Trophoblast cell (in vitro differentiated cells and primary cell): ENCODE data around the gene PPFIBP2.

Experiments used
- DNase-seq, 2 donors: peaks; one replicate each; pipeline ENCODE4 v3.0.0-alpha.2; 2016
- H2AFZ ChIP-seq: 2 replicates; pipeline ENCODE4 v1.6.1; 2013; ENCODE audit warnings: low read length, moderate library complexity, mild to moderate bottlenecking; ENCODE audit not compliant: insufficient read depth, poor library complexity
- H2AK5ac ChIP-seq: 2 replicates; pipeline ENCODE4 v1.6.1; 2013; ENCODE audit warnings: mild to moderate bottlenecking, low read length
- H2BK120ac ChIP-seq: 2 replicates; pipeline ENCODE4 v1.6.1; 2013; ENCODE audit warnings: low read length, mild to moderate bottlenecking, moderate library complexity; ENCODE audit not compliant: insufficient read depth, poor library complexity
- H2BK12ac ChIP-seq: 2 replicates; pipeline ENCODE4 v1.6.1; 2013; ENCODE audit warnings: mild to moderate bottlenecking, low read length, moderate library complexity
- H2BK5ac ChIP-seq: 2 replicates; pipeline ENCODE4 v1.6.1; 2013; ENCODE audit warnings: low read length, low read depth, moderate library complexity, mild to moderate bottlenecking; ENCODE audit not compliant: poor library complexity
- H3K14ac ChIP-seq: 2 replicates; pipeline ENCODE4 v1.6.1; 2013; ENCODE audit warnings: mild to moderate bottlenecking, low read length
- H3K18ac ChIP-seq: 2 replicates; pipeline ENCODE4 v1.6.1; 2013; ENCODE audit warnings: mild to moderate bottlenecking, low read length
- H3K23ac ChIP-seq: 2 replicates; pipeline ENCODE4 v1.6.1; 2013; ENCODE audit warnings: low read length
- H3K27ac ChIP-seq: 2 replicates; pipeline ENCODE4 v1.5.1; 2013; ENCODE audit warnings: low read depth, mild to moderate bottlenecking, inconsistent platforms, low read length, moderate library complexity
- H3K27me3 ChIP-seq: 2 replicates; pipeline ENCODE4 v1.6.1; 2013; ENCODE audit warnings: inconsistent platforms, mild to moderate bottlenecking, low read length, moderate library complexity; ENCODE audit not compliant: insufficient read depth
- H3K36me3 ChIP-seq, 2 experiments: 1 replicate in 1 of 2; 2 replicates in 1 of 2; pipeline ENCODE4 v1.6.1; 2013; ENCODE audit warnings: low read length in 2 of 2, mild to moderate bottlenecking in 2 of 2, moderate library complexity in 1 of 2; ENCODE audit not compliant: insufficient read depth in 2 of 2, control insufficient read depth in 1 of 2
- H3K4ac ChIP-seq: 2 replicates; pipeline ENCODE4 v1.6.1; 2013; ENCODE audit warnings: low read depth, mild to moderate bottlenecking, low read length, moderate library complexity
- H3K4me1 ChIP-seq, 2 experiments: 1 replicate in 1 of 2; 2 replicates in 1 of 2; pipeline ENCODE4 v1.6.1; 2013; ENCODE audit warnings: low read length in 2 of 2, mild to moderate bottlenecking in 2 of 2, moderate library complexity in 1 of 2; ENCODE audit not compliant: insufficient read depth in 2 of 2, control insufficient read depth in 1 of 2
- H3K4me2 ChIP-seq: 2 replicates; pipeline ENCODE4 v1.6.1; 2013; ENCODE audit warnings: inconsistent platforms, mild to moderate bottlenecking, low read length, moderate library complexity
- H3K4me3 ChIP-seq: 2 replicates; pipeline ENCODE4 v1.5.1; 2013; ENCODE audit warnings: mild to moderate bottlenecking, low read depth, low read length, inconsistent platforms
- H3K79me1 ChIP-seq: one replicate; pipeline ENCODE4 v1.6.1; 2013; ENCODE audit warnings: low read length
- H3K79me2 ChIP-seq: 2 replicates; pipeline ENCODE4 v1.6.1; 2013; ENCODE audit warnings: low read length, mild to moderate bottlenecking; ENCODE audit not compliant: control insufficient read depth, insufficient read depth, poor library complexity
- H3K9ac ChIP-seq: 2 replicates; pipeline ENCODE4 v1.6.1; 2013; ENCODE audit warnings: mild to moderate bottlenecking, low read length
- H3K9me3 ChIP-seq: 2 replicates; pipeline ENCODE4 v1.6.1; 2013; ENCODE audit warnings: low read depth, mild to moderate bottlenecking, control low read depth, inconsistent platforms, low read length; ENCODE audit not compliant: insufficient read depth
- H4K12ac ChIP-seq: 2 replicates; pipeline ENCODE4 v1.6.1; 2013; ENCODE audit warnings: low read depth, mild to moderate bottlenecking, low read length, moderate library complexity
- H4K8ac ChIP-seq: 2 replicates; pipeline ENCODE4 v1.6.1; 2013; ENCODE audit warnings: low read depth, mild to moderate bottlenecking, low read length, moderate library complexity
- H4K91ac ChIP-seq: one replicate; pipeline ENCODE4 v1.6.1; 2013; ENCODE audit warnings: low read depth, mild to moderate bottlenecking, low read length, moderate library complexity
- WGBS: extraction: QIAGEN DNeasy Blood & Tissue Kit; methylation state at CpG from one replicate; pipeline ENCODE4 v1.1.7; 2013; ENCODE audit warnings: missing lambda C conversion rate; ENCODE audit not compliant: insufficient read length, insufficient coverage; ENCODE audit errors: extremely low coverage; 5-methylcytosine and 5-hydroxymethylcytosine counted together

The PPFIBP2 gene

GRCh38 chr11:7549681-7550080 is 35.9 kb downstream of the PPFIBP2 start:
- Histone ChIP-seq H4K91ac (no peak overlapping the region), H3K27ac (no peak overlapping the region), H3K18ac (no peak overlapping the region), H3K14ac (no peak overlapping the region), H3K4me2 (no peak overlapping the region), H2BK12ac (no peak overlapping the region), H3K4ac (no peak overlapping the region), H2BK120ac (no peak overlapping the region), H3K79me1 (peaks cover 1% of the 10 kb centered on the region), H3K79me2 (no peaks in the 10 kb centered on the region), H2AFZ (no peak overlapping the region), H2AK5ac (no peak overlapping the region), H3K36me3 (no peaks in the 10 kb centered on the region), H3K4me1 (peaks cover 2 to 10% of the 10 kb centered on the region in 2 experiments), H3K9ac (no peak overlapping the region), H3K23ac (no peak overlapping the region), H3K9me3 (no peaks in the 10 kb centered on the region), H2BK5ac (no peak overlapping the region), H3K4me3 (no peak overlapping the region), H4K8ac (no peak overlapping the region), H4K12ac (no peak overlapping the region), H3K27me3 (no peaks in the 10 kb centered on the region)
- no peak for DNase-seq
- no CpG with 5 or more reads among the region's 4 CpGs for WGBS

GRCh38 chr11:7551571-7551970 is 37.8 kb downstream of the PPFIBP2 start:
- Histone ChIP-seq H3K18ac (no peak overlapping the region), H3K23ac (no peak overlapping the region), H4K8ac (no peak overlapping the region), H2AFZ (no peak overlapping the region), H3K4me1 (peaks cover 4 to 14% of the 10 kb centered on the region in 2 experiments), H2AK5ac (no peak overlapping the region), H3K9ac (no peak overlapping the region), H4K91ac (no peak overlapping the region), H2BK12ac (no peak overlapping the region), H3K79me1 (no peaks in the 10 kb centered on the region), H3K4ac (no peak overlapping the region), H3K27ac (peak overlapping the region; percentile 33), H3K4me2 (no peak overlapping the region), H2BK5ac (no peak overlapping the region), H3K36me3 (no peaks in the 10 kb centered on the region), H3K9me3 (no peaks in the 10 kb centered on the region), H3K27me3 (no peaks in the 10 kb centered on the region), H3K79me2 (no peaks in the 10 kb centered on the region), H4K12ac (no peak overlapping the region), H2BK120ac (no peak overlapping the region), H3K4me3 (no peak overlapping the region), H3K14ac (no peak overlapping the region)
- WGBS, result no CpG with 5 or more reads among the region's 1 CpG
- peak; percentile 75 to 97 for DNase-seq

- peak in 1 of 2 donors; percentile 44 for DNase-seq
- Histone ChIP-seq H3K4ac (no peak overlapping the region), H3K79me1 (no peaks in the 10 kb centered on the region), H3K79me2 (no peaks in the 10 kb centered on the region), H2AFZ (no peak overlapping the region), H3K9ac (no peak overlapping the region), H4K12ac (no peak overlapping the region), H2AK5ac (no peak overlapping the region), H2BK120ac (no peak overlapping the region), H4K8ac (no peak overlapping the region), H3K4me3 (no peak overlapping the region), H3K27me3 (no peaks in the 10 kb centered on the region), H3K4me1 (peaks cover 4 to 14% of the 10 kb centered on the region in 2 experiments), H3K18ac (no peak overlapping the region), H2BK5ac (no peak overlapping the region), H3K14ac (no peak overlapping the region), H3K9me3 (no peaks in the 10 kb centered on the region), H2BK12ac (no peak overlapping the region), H4K91ac (no peak overlapping the region), H3K23ac (no peak overlapping the region), H3K27ac (no peak overlapping the region), H3K4me2 (no peak overlapping the region), H3K36me3 (no peaks in the 10 kb centered on the region)
- WGBS, result no CpG with 5 or more reads among the region's 4 CpGs
Observed at GRCh38 chr11:7552666-7553065, 38.9 kb downstream of the PPFIBP2 start.

GRCh38 chr11:7555052-7555699 is 41.4 kb downstream of the PPFIBP2 start:
- Histone ChIP-seq H2BK5ac (no peak overlapping the region), H3K14ac (no peak overlapping the region), H4K12ac (no peak overlapping the region), H3K4ac (no peak overlapping the region), H3K36me3 (no peaks in the 10 kb centered on the region), H3K18ac (no peak overlapping the region), H3K79me2 (no peaks in the 10 kb centered on the region), H3K4me3 (no peak overlapping the region), H3K9me3 (no peaks in the 10 kb centered on the region), H2BK12ac (no peak overlapping the region), H3K4me1 (peaks cover 2 to 11% of the 10 kb centered on the region in 2 experiments), H3K23ac (no peak overlapping the region), H3K9ac (no peak overlapping the region), H3K27ac (peak overlapping the region; percentile 38), H3K79me1 (no peaks in the 10 kb centered on the region), H3K27me3 (no peaks in the 10 kb centered on the region), H2AFZ (no peak overlapping the region), H4K8ac (no peak overlapping the region), H2BK120ac (no peak overlapping the region), H2AK5ac (no peak overlapping the region), H3K4me2 (no peak overlapping the region), H4K91ac (no peak overlapping the region)
- no CpG with 5 or more reads among the region's 7 CpGs for WGBS
- DNase-seq, result no peak
